Measurements from ENCODE around the gene SCYGR2. TPM values are rescaled to one million over a fixed set of nuclear protein-coding genes. Genes with fewer than 3 reads are reported as not detected.

The SCYGR2 gene
- total RNA-seq, 1 experiment from 2014 or later, result not detected

- Mint-ChIP-seq H3K36me3 (no peaks in the 10 kb centered on the region), H3K4me1 (peaks cover 23% of the 10 kb centered on the region), H3K9me3 (no peaks in the 10 kb centered on the region), H3K27ac (peak overlapping the region; percentile 5; the same call in 1 of the 2 replicates), H3K27me3 (ENCODE audit: low read depth) (no peaks in the 10 kb centered on the region), H3K4me3 (no peak overlapping the region)
- peak; percentile 71 for ATAC-seq
- CTCF ChIA-PET, result interaction anchor here (0.7 to 1.4 kb wide), 3 partner anchors 20 to 175 kb away, joined by 3 to 4 read pairs (median 3); no protein-coding TSS in a partner anchor
- DNase-seq (ENCODE audit: low spot score), result no peak
- POLR2A ChIA-PET, result no interaction called here
- TF ChIP-seq, protein P1, sequence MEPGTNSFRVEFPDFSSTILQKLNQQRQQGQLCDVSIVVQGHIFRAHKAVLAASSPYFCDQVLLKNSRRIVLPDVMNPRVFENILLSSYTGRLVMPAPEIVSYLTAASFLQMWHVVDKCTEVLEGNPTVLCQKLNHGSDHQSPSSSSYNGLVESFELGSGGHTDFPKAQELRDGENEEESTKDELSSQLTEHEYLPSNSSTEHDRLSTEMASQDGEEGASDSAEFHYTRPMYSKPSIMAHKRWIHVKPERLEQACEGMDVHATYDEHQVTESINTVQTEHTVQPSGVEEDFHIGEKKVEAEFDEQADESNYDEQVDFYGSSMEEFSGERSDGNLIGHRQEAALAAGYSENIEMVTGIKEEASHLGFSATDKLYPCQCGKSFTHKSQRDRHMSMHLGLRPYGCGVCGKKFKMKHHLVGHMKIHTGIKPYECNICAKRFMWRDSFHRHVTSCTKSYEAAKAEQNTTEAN (CRISPR knock-in tag; IDR thresholded peaks at IDR 0.05), result no peak
- TF ChIP-seq, protein P2, sequence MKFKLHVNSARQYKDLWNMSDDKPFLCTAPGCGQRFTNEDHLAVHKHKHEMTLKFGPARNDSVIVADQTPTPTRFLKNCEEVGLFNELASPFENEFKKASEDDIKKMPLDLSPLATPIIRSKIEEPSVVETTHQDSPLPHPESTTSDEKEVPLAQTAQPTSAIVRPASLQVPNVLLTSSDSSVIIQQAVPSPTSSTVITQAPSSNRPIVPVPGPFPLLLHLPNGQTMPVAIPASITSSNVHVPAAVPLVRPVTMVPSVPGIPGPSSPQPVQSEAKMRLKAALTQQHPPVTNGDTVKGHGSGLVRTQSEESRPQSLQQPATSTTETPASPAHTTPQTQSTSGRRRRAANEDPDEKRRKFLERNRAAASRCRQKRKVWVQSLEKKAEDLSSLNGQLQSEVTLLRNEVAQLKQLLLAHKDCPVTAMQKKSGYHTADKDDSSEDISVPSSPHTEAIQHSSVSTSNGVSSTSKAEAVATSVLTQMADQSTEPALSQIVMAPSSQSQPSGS (CRISPR knock-in tag; IDR thresholded peaks at IDR 0.05; ENCODE audit: borderline replicate concordance, low read depth), result no peak
- no peak for TF ChIP-seq ZNF671 (CRISPR knock-in tag; IDR thresholded peaks at IDR 0.05)
- TF ChIP-seq, protein P3, sequence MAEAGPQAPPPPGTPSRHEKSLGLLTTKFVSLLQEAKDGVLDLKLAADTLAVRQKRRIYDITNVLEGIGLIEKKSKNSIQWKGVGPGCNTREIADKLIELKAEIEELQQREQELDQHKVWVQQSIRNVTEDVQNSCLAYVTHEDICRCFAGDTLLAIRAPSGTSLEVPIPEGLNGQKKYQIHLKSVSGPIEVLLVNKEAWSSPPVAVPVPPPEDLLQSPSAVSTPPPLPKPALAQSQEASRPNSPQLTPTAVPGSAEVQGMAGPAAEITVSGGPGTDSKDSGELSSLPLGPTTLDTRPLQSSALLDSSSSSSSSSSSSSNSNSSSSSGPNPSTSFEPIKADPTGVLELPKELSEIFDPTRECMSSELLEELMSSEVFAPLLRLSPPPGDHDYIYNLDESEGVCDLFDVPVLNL (CRISPR knock-in tag; IDR thresholded peaks at IDR 0.05; ENCODE audit: borderline replicate concordance, low read depth), result no peak
- no peak for TF ChIP-seq ZNF138 (CRISPR knock-in tag; conservative IDR thresholded peaks at IDR 0.05)
- TF ChIP-seq SMAD4 (CRISPR knock-in tag; IDR thresholded peaks at IDR 0.05), result no peak
- TF ChIP-seq NFE2L1 (CRISPR knock-in tag; IDR thresholded peaks at IDR 0.05), result no peak
- TF ChIP-seq, protein P4, sequence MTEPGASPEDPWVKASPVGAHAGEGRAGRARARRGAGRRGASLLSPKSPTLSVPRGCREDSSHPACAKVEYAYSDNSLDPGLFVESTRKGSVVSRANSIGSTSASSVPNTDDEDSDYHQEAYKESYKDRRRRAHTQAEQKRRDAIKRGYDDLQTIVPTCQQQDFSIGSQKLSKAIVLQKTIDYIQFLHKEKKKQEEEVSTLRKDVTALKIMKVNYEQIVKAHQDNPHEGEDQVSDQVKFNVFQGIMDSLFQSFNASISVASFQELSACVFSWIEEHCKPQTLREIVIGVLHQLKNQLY (CRISPR knock-in tag; IDR thresholded peaks at IDR 0.05), result no peak
- no peak for TF ChIP-seq ZNF219 (CRISPR knock-in tag; IDR thresholded peaks at IDR 0.05; ENCODE audit: borderline replicate concordance)
- TF ChIP-seq ZNF263 (CRISPR knock-in tag; IDR thresholded peaks at IDR 0.05; ENCODE audit: low read depth), result no peak
- no peak for TF ChIP-seq JAZF1 (CRISPR knock-in tag; IDR thresholded peaks at IDR 0.05)
- no peak for TF ChIP-seq TEAD1 (CRISPR knock-in tag; IDR thresholded peaks at IDR 0.05)
- TF ChIP-seq ZNF281 (CRISPR knock-in tag; IDR thresholded peaks at IDR 0.05), result no peak
- no peak for TF ChIP-seq USF1 (CRISPR knock-in tag; IDR thresholded peaks at IDR 0.05)
- no peak for TF ChIP-seq ZNF396 (CRISPR knock-in tag; IDR thresholded peaks at IDR 0.05; ENCODE audit: borderline replicate concordance)
- no peak for TF ChIP-seq TP53 (CRISPR knock-in tag; IDR thresholded peaks at IDR 0.05)
- TF ChIP-seq, protein P5, sequence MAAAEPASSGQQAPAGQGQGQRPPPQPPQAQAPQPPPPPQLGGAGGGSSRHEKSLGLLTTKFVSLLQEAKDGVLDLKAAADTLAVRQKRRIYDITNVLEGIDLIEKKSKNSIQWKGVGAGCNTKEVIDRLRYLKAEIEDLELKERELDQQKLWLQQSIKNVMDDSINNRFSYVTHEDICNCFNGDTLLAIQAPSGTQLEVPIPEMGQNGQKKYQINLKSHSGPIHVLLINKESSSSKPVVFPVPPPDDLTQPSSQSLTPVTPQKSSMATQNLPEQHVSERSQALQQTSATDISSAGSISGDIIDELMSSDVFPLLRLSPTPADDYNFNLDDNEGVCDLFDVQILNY (CRISPR knock-in tag; IDR thresholded peaks at IDR 0.05), result no peak
- TF ChIP-seq NR1H2 (CRISPR knock-in tag; IDR thresholded peaks at IDR 0.05), result no peak
Observed at GRCh38 chr2:227566012-227566411, 32.7 kb upstream of the SCYGR2 start.

All from WTC11 (cell line).